OCI-LY1 (cell line): ENCODE measurements around the gene RALBP1.

Experiments
- H2AFZ ChIP-seq: fragments of 200-600 bp; sonication (generic), shearing (Covaris generic); 2 replicates; pipeline ENCODE4 v1.6.0; 2014; ENCODE audit warnings: antibody characterized with exemption, mild to moderate bottlenecking, low read length
- H3F3A ChIP-seq: fragments of 200-600 bp; sonication (generic), shearing (Covaris generic); 2 replicates; pipeline ENCODE4 v1.6.0; 2014; ENCODE audit warnings: mild to moderate bottlenecking, antibody characterized with exemption, low read length, moderate library complexity; ENCODE audit not compliant: insufficient read depth
- H3K27ac ChIP-seq: fragments of 200-600 bp; sonication (generic); 2 replicates; pipeline ENCODE4 v1.5.1; 2014; ENCODE audit warnings: low read length, mixed run types, mild to moderate bottlenecking, low read depth; ENCODE audit not compliant: poor library complexity, severe bottlenecking
- H3K27me3 ChIP-seq: fragments of 200-600 bp; sonication (generic); 2 replicates; pipeline ENCODE4 v1.6.0; 2014; ENCODE audit warnings: antibody characterized with exemption, mild to moderate bottlenecking, low read length, moderate library complexity; ENCODE audit not compliant: insufficient read depth
- H3K36me3 ChIP-seq: fragments of 200-600 bp; sonication (generic); 2 replicates; pipeline ENCODE4 v1.6.1; 2014; ENCODE audit warnings: mild to moderate bottlenecking, antibody characterized with exemption, low read length, moderate library complexity, mixed read lengths; ENCODE audit not compliant: insufficient read depth
- H3K4me1 ChIP-seq: fragments of 200-600 bp; sonication (generic); 2 replicates; pipeline ENCODE4 v1.5.1; 2014; ENCODE audit warnings: mild to moderate bottlenecking, low read length, moderate library complexity; ENCODE audit not compliant: insufficient read depth, severe bottlenecking
- H3K4me2 ChIP-seq: fragments of 200-600 bp; sonication (generic), shearing (Covaris generic); 2 replicates; pipeline ENCODE4 v1.6.1; 2014; ENCODE audit warnings: low read length
- H3K4me3 ChIP-seq: fragments of 200-600 bp; sonication (generic); 2 replicates; pipeline ENCODE4 v1.5.1; 2014; ENCODE audit warnings: low read length, low read depth, mild to moderate bottlenecking, mixed read lengths; ENCODE audit not compliant: poor library complexity, severe bottlenecking
- H3K79me2 ChIP-seq: fragments of 200-600 bp; shearing (Covaris generic); 2 replicates; pipeline ENCODE4 v1.6.1; 2016; ENCODE audit warnings: mixed run types, low read length, mixed read lengths; ENCODE audit not compliant: insufficient read depth
- H3K9ac ChIP-seq: fragments of 200-600 bp; sonication (generic), shearing (Covaris generic); 2 replicates; pipeline ENCODE4 v1.6.1; 2014; ENCODE audit warnings: mild to moderate bottlenecking, low read length, mixed read lengths
- H3K9me2 ChIP-seq: fragments of 200-600 bp; sonication (generic), shearing (Covaris generic); 2 replicates; pipeline ENCODE4 v1.6.1; 2014; ENCODE audit warnings: low read depth, mild to moderate bottlenecking, low read length, mixed read lengths
- H3K9me3 ChIP-seq: fragments of 200-600 bp; shearing (Covaris generic); 2 replicates; pipeline ENCODE4 v1.6.1; 2014; ENCODE audit warnings: low read length, mixed read lengths
- H4K20me1 ChIP-seq: fragments of 200-600 bp; sonication (generic), shearing (Covaris generic); 2 replicates; pipeline ENCODE4 v1.6.0; 2016; ENCODE audit warnings: mild to moderate bottlenecking, low read length; ENCODE audit not compliant: insufficient read depth
- EZH2 ChIP-seq: fragments of 200-600 bp; sonication (generic), shearing (Covaris generic); IDR thresholded peaks from 2 replicates; pipeline ENCODE4 v1.8.0; 2017; ENCODE audit warnings: borderline replicate concordance, mixed run types, mild to moderate bottlenecking, antibody characterized with exemption, low read length, moderate library complexity, mixed read lengths
- TF ChIP-seq, protein P1 (sequence below): fragments of 200-600 bp; sonication (generic), shearing (Covaris generic); IDR thresholded peaks from 2 replicates; pipeline ENCODE4 v1.5.1; 2017; ENCODE audit warnings: mild to moderate bottlenecking, antibody characterized with exemption, low read length, moderate library complexity, mixed read lengths

Gene RALBP1

DNA sequence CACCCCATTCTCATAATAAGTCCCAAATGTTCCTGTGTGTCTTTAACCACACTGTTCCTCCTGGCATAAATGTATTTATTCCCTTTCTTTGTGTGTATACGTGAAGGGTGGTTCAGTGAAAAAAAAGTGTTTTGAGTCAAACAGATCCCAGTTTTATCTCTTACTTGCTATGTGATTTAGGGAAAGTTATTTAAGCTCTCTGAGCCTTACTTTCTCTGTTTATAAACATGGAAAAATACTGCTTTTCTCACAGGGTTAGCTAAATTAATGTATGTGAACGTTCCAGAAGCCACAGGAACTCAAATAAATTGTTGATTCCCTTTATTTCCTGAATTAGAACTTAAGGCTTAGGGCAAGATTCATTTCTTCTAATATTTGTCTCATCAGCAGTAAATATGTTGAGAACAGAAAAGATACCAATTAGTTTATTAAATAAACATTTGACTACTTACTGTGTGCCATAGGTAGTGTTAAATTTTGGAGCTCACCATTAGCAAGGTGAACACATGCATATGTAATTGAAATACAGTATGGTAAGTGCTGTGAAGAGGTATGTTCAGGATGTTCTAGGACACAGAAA lies 33.2 kb downstream of the RALBP1 start:
- H3K9ac ChIP-seq = no peak overlapping the region
- peaks cover 6% of the 10 kb centered on the region for H3K4me1 ChIP-seq
- no peak overlapping the region for H3K4me2 ChIP-seq
- H3F3A ChIP-seq = no peaks in the 10 kb centered on the region
- H3K36me3 ChIP-seq = peaks cover 10% of the 10 kb centered on the region; the same call in 1 of the 2 replicates
- H3K4me3 ChIP-seq = no peak overlapping the region
- H3K27me3 ChIP-seq = no peaks in the 10 kb centered on the region
- no peak overlapping the region for H2AFZ ChIP-seq
- H3K79me2 ChIP-seq = peaks cover 79% of the 10 kb centered on the region
- TF ChIP-seq, protein P1, sequence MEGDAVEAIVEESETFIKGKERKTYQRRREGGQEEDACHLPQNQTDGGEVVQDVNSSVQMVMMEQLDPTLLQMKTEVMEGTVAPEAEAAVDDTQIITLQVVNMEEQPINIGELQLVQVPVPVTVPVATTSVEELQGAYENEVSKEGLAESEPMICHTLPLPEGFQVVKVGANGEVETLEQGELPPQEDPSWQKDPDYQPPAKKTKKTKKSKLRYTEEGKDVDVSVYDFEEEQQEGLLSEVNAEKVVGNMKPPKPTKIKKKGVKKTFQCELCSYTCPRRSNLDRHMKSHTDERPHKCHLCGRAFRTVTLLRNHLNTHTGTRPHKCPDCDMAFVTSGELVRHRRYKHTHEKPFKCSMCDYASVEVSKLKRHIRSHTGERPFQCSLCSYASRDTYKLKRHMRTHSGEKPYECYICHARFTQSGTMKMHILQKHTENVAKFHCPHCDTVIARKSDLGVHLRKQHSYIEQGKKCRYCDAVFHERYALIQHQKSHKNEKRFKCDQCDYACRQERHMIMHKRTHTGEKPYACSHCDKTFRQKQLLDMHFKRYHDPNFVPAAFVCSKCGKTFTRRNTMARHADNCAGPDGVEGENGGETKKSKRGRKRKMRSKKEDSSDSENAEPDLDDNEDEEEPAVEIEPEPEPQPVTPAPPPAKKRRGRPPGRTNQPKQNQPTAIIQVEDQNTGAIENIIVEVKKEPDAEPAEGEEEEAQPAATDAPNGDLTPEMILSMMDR = no peak
- TF ChIP-seq EZH2 = no peak
- H4K20me1 ChIP-seq = no peaks in the 10 kb centered on the region
- H3K27ac ChIP-seq = no peak overlapping the region
- peaks cover 5% of the 10 kb centered on the region; the same call in 1 of the 2 replicates for H3K9me3 ChIP-seq
- no peaks in the 10 kb centered on the region for H3K9me2 ChIP-seq

DNA sequence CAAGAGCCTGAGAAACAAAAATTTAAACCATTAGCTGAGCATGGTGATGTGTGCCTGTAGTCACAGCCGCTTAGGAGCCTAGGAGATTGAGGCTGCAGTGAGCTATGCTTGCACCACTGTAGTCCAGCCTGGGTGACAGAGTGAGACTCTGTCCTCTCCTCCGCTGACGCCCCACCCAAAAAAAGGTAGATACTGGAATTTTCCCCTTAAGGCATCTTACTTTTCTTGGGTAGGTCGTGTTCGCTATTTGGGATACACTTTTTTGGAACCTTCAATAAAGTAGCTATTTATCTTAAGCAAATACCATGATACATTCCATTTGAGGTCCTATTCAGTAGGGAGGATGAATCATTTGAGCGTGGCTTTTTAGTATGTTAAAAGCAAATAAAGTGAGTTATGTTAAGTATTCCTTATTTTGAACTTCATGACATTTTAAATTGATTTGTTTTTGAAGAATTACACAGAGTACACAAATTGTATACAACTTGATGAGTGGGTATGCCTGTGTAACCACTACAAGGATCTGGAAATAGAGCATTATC lies 38.7 kb downstream of the RALBP1 start:
- Histone ChIP-seq H3K27ac (no peak overlapping the region), H2AFZ (no peak overlapping the region), H3K36me3 (peaks cover 36% of the 10 kb centered on the region), H4K20me1 (no peaks in the 10 kb centered on the region), H3F3A (no peaks in the 10 kb centered on the region), H3K4me2 (no peak overlapping the region), H3K9me2 (no peaks in the 10 kb centered on the region), H3K79me2 (peaks cover 24% of the 10 kb centered on the region), H3K4me3 (no peak overlapping the region), H3K9ac (no peak overlapping the region), H3K4me1 (no peaks in the 10 kb centered on the region), H3K27me3 (no peaks in the 10 kb centered on the region), H3K9me3 (no peaks in the 10 kb centered on the region)
- TF ChIP-seq, protein P1 = no peak
- no peak for TF ChIP-seq EZH2

DNA sequence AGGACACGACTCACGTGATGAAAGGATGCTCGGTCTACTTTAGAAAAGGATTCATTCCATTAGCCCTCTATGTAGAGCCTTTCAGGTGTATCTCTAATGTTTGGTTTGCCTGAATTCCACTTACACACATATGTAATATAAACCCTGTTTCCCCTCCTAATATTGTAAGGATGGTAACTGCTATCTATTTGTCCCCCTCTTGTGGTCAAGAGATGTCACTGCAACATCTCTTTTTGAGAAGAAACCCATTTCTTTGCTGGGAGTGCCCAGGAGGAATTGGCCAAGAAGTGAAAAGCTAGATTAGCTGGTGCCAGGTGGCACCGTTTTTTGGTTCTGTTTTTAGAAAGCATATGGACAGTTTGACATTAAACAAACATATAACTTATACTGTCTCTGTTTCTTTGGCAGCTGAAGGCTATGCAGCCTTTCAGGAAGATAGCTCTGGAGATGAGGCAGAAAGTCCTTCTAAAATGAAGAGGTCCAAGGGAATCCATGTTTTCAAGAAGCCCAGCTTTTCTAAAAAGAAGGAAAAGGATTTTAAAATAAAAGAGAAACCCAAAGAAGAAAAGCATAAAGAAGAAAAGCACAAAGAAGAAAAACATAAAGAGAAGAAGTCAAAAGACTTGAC lies 41.2 kb downstream of the RALBP1 start:
- no peak overlapping the region for H3K4me2 ChIP-seq
- H3K9me3 ChIP-seq = no peaks in the 10 kb centered on the region
- no peak overlapping the region for H3K9ac ChIP-seq
- H3K36me3 ChIP-seq = peaks cover 48% of the 10 kb centered on the region
- H2AFZ ChIP-seq = no peak overlapping the region
- no peak for TF ChIP-seq EZH2
- TF ChIP-seq, protein P1 = peak; percentile 98
- no peak overlapping the region for H3K4me3 ChIP-seq
- H3K4me1 ChIP-seq = no peaks in the 10 kb centered on the region
- H3K9me2 ChIP-seq = no peaks in the 10 kb centered on the region
- peaks cover 6% of the 10 kb centered on the region for H3K79me2 ChIP-seq
- no peaks in the 10 kb centered on the region for H3K27me3 ChIP-seq
- H4K20me1 ChIP-seq = no peaks in the 10 kb centered on the region
- no peaks in the 10 kb centered on the region for H3F3A ChIP-seq
- H3K27ac ChIP-seq = no peak overlapping the region
